Limb (tissue), 2 donors: ENCODE measurements around the gene DDX6.
"Not testable (repeated sequence)": the region's sequence is repeated elsewhere in the genome, so short reads cannot be mapped to it uniquely, and the experiment has no call there.

Source experiments
- DNase-seq, 2 donors: peaks; one replicate each; pipeline ENCODE4 v3.0.0-alpha.2; 2016; ENCODE audit errors: extremely low spot score in 2 of 2

The DDX6 gene

GRCh38 chr11:118791961-118792569, 1.1 kb upstream of the DDX6 start:
- peak in 1 of 2 donors; percentile 62 for DNase-seq

DNA sequence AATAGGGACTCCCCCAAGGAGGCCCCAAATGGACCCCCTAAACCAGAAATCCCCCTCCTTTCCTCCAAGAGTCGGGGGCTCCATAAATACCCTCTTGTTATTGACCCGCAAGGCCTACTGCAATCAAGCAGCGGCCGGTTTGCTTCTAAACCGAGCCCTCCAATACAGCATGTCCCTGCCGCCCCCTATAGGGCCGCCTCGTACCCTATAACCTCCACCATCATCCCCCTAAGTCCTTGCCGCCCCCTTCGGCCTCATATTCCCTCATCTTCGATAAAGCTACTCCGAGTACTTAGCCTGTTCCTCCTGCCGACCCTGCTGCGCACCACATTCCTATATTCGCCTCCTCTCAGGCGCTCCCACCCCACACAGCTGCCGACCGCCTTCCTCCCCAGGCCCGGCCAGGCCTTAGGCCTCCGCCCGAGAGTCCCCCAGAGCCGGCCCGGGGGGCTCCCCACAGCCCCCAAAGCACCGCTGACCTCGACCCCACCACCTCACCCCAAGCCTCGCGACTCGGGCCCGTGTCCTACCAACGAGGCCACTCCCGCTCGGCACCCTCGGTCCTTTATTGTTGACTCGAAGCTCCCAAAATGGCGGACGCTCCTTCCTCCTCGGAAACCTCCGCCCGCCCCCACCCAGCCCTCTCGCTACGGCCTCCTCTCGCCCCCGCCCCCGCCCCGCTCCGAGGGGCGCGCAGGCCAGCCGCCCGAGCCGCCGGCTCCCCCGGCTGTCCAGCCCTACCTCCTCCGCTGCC, 430 bp downstream of the DDX6 start:
- DNase-seq: peak; percentile 59 to 87

DNA sequence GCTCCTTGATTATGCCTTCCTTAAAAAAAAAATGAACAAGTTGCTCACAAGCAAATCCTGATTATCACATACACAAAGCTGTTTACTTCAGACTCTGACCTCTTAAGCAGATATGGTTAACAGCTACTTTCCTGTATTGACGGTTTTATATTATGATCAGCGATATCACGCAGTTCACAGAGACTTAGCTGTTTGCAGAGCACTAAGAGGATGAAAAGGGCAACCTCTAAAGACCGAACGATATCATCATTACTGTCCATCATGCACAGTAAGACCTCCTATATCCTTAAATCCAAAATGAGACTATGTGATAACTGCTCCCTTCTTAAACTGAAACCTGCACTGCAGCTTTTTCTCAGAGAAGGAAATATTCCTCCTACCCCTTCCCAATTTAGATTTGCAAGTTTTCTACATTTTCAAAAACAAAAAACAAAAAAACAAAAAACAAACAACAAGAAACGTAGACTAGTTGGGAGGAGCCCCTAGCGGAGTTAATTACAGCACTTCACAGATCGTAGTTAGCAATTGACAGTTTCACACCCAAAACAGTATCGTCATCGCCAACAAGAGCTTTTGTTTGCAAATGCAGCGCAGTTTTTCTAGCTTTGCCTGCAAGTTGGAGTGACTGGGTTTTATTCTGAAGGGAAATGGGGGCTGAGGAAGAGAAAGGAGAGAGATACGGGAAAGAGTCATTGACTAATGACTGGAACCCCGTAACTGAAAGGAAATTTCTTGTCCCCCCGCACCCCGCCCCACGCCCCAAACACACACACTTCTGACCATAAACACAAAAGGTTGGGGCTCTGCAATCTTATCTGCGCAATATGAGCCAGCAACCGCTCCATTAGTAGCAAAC, 1.2 kb downstream of the DDX6 start:
- DNase-seq: peak in 1 of 2 donors; percentile 3

DNA sequence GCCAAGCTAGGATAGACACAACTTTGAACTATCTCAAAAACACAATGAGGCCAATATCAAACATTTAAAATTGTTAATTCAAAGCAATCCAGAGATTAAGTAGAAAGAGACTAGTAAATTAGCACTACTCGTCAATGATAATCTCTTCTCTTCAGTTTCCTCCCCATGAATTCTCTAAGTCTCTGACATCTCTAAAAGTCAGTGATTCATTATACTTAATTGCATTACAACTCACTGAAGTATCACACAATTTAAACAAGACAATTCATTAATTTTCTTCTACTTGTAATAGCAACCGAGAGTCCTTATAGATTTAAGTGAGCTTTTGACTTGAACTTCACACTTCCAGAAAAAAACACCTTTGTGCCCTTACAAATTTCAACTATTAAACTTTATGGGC, 4.3 kb downstream of the DDX6 start:
- DNase-seq: no peak

DNA sequence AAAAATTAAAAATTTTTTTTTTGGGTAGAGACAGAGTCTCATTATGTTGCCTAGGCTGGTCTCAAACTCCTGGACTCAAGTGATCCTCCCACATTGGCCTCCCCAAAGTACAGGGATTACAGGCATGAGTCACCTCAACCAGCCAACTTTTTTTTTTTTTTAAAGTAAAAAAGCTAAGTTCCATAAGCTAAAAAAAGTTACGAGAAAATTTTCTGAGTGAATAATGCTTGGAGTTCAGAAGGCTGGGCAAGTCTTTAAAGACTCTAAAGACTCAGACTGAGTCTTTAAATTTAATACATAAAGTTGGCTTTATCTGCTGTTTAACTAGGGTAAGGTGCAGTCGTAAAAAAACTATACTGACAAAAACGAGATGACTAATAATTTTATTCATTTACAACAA, 5.6 kb downstream of the DDX6 start:
- DNase-seq: no peak

DNA sequence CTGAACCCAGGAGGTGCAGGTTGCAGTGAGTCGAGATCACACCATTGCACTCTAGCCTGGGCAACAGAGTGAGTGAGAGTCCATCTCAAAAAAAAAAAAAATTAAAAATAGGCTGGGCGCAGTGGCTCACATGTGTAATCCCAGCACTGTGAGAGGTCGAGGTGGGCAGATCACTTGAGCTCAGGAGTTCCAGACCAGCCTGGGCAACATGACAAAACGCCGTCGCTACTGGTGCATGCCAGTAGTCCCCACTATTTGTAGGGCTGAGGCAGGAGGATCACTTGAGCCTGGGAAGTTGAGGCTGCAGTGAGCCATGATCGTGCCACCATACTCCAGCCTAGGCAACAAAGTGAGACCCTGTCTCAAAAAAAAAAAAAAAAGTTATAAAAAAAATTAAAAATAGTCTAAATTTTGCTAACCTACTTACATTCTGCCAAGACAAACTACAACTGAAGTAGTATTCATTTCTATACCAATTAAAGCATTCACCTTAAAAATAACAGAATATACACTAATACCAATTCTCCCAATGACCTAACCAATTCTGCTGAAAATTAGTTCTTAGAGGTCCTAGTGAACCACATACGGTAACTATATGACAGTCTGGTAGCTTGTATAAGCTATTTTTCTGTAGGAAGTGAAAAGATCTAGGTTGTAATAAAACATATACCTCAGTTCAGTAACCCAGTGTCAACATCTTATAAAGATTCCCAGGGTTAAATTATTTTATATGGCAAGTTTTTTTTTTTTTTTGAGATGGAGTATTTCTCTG, 7.1 kb downstream of the DDX6 start:
- DNase-seq: no peak

DNA sequence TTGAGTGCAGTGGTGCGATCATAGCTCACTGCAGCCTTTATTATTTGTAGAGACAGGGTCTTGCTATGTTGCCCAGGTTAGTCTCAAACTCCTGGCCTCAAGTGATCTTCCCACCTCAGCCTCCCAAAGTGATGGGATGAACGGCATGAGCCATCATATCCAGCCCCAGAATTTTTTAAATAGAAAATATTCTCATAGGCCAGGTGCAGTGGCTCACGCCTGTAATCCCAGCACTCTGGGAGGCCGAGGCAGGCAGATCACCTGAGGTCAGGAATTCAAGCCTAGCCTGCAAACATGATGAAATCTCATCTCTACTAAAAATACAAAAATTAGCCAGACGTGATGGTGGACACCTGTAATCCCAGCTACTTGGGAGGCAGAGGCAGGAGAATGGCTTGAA, 7.6 kb downstream of the DDX6 start:
- DNase-seq: not testable (repeated sequence)

DNA sequence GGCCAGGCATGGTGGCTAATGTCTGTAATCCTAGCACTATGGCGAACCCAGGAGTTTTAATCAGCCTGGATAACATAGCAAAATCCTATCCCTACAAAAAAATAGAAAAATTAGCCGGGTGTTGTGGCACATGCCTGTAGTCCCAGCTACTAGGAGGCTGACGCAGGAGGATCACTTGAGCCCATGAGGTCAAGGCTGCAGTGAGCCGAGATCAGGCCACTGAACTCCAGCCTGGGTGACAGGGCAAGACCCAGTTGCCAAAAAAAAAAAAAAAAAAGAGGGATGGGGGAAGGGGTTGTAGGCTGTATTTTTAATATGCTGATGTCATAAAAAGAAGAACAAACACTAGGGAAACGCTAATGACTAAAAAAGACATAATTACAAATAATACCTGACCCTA, 12.1 kb downstream of the DDX6 start:
- DNase-seq: no peak

GRCh38 chr11:118774032-118774431, 16.9 kb downstream of the DDX6 start:
- DNase-seq: no peak

DNA sequence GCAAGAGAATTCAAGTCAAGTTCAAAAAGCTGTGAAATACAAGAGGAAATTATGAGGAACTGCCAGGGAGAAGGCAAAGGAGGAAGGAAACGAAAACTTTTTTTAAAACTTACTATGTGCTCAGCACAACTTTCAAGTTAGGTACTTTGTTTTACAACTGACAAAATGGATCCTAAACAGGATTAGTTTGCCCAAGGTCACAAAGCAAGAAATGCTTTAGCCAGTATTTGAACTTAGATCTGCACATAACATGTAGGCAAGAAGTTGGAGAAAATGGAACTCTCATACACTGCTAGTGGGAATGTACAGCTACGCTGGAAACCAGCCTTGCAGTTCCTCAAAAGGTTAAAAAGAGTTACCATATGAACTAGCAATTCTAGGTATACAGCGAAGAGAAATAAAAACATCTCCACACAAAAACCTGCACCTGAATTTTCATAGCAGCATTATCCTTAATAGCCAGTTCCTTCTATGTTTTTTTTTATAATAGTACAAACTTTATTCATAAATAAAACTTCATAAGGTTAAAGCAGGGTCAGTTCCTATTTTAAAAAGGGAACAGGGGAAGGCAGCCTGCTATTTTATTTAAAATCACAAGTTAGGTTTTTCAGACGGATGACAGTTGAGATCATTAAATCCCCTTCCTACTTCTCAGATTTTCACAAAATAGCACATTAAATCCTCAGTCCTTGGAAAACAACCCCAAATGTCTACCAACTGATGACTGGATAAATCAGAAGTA, 19.2 kb downstream of the DDX6 start:
- no peak for DNase-seq

DNA sequence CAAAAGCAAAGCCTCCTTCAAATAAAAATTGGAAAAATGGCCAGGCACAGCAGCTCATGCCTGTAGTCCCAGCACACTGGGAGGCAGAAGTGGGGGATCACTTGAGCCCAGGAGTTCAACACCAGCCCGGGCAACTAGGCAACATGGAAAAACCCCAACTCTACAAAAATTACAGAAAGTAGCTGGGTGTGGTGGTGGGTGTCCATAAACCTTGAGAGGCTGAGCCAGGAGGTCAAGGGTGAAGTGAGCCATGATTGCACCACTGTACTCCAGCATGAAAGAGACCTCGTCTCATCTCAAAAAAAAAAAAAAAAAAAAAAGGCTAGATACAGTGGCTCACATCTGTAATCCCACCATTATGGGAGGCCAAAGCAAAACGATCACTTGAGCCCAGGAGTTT, 22.3 kb downstream of the DDX6 start:
- no peak for DNase-seq

DNA sequence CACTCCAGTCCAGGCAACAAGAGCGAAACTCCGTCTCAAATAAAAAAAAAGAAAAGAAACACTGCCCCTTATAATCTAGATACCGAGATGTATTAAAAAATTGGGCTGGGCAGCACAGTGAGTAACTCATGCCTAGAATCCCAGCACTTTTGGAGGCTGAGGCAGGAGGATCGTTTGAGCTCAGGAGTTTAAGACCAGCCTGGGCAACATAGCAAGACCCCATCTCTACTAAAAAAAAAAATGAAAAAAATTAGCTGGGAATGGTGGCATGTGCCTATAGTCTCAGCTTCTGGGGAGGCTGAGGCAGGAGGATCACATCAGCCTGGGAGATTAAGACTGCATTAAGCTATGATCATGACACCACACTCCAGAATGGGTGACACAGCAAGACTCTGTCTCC, 24.9 kb downstream of the DDX6 start:
- no peak for DNase-seq

DNA sequence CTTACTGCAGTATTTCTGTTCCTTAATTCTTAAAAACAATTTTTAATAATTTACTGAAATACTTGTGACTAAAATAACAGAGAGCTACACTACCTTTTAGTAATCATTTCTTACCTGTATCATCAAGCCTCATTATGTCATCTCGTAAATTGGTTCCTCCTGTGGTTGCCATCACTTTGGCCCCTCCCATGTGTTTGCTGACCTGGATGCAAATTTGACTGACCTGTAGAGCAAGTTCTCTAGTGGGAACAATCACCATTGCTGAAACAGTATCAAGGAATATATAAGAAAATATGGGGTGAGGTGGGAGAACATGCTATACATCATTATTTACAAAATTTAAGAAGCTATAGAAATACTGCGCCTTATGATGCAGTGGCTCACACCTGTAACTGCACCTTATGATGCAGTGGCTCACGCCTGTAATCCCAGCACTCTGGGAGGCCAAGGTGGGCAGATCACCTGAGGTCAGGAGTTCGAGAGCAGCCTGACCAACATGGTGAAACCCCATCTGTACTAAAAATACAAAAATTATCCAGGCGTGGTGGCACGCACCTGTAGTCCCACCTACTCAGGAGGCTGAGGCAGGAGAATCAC, 25.8 kb downstream of the DDX6 start:
- not testable (repeated sequence) for DNase-seq

DNA sequence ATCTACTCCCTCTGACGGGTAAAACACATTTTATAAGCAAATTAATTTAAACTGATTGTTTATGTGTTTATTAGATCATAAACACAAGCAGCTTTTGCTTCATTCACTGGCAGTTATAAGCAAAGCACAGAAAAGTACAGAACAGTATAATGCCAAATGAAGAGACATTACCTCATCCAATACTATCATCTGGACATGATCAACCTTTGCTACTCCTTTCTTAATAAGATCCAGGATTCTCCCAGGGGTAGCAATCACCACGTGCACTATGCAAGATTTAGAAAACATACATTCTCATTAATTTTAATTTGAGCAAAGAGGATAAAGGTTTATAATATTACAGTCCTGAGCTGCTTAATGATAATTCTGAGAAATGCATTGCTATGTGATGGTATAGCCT, 27.9 kb downstream of the DDX6 start:
- DNase-seq: no peak

DNA sequence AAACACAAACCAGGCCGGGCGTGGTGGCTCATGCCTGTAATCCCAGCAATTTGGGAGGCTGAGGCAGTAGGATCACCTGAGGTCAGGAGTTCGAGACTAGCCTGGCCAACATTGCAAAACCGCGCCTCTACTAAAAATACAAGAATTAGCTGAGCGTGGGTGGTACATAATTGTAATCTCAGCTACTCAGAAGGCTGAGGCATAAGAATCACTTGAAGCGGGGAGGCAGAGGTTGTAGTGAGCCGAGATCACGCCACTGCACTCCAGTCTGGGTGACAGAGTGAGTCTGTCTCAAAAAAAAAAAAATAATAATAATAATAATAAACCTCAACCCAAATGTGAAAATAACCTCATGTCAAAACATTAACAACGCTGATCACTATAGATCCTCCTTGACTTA, 29.0 kb downstream of the DDX6 start:
- not testable (repeated sequence) for DNase-seq

GRCh38 chr11:118757876-118758399, 33.0 kb downstream of the DDX6 start:
- no peak for DNase-seq

DNA sequence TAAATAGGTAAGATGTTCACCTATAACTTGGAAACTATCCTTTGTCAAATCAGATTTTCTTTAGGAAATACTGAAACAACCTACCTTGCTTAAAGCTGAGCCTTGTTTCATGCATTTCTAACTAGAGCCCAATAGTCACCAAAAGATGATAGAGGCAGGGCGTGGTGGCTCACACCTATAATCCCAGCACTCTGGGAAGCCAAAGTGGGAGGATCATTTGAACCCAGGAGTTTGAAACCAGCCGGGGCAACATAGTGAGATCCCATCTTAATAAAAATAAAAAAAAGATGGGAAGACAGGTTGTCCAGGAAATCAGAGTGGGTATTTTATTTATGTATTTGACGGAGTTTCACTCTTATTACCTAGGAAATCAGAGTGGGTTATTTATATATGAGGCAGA, 38.3 kb downstream of the DDX6 start:
- no peak for DNase-seq

DNA sequence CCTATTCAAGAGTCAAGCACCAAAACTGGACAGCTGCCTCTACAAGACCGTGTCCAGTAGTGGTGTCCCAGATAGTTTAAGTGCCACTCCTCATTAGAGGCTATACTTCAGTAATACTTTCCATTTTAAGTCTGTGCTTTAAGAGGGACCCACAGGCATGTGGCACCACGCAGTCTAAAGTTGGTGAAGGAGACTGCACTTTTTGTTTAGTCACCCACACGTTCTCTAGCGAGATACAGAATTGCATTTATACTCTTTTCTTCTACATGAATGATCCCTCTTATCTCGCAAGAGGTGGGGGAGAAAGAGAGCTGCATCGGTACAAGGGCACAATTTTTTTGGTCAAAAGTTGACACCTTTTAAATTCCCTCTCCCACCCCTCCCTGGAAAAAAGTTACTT, 41.5 kb downstream of the DDX6 start:
- DNase-seq: no peak

DNA sequence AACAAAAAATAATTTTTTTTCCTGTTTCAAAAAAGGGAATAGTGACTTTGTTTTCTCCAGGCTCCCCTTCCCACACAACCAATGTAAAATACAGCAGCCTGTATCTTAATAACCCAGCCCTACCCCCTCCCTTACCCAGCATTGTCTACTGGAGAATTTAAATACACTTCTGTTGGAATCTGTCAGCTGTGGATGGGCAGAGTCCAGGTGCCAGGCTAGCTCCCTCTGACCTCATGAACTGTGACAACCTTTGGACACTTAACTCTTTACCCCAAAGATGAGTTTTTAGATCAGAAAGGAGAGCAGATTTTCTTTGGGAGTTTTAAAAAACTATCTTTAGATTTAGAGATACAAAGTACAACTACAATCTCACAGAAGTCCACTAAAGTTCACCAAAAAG, 42.9 kb downstream of the DDX6 start:
- DNase-seq: no peak

- DNase-seq: no peak
These were observed 43.9 kb downstream of the DDX6 start for GRCh38 chr11:118746988-118747585.
